Activated CD4-positive, alpha-beta T cell treated with anti-CD3 and anti-CD28 coated beads for 48 hours (primary cell): Measurements from ENCODE around the gene LRP8.

Experiments used
- DNase-seq: peaks from one replicate; pipeline ENCODE4 v3.0.0-alpha.2; 2020

Gene LRP8

DNA sequence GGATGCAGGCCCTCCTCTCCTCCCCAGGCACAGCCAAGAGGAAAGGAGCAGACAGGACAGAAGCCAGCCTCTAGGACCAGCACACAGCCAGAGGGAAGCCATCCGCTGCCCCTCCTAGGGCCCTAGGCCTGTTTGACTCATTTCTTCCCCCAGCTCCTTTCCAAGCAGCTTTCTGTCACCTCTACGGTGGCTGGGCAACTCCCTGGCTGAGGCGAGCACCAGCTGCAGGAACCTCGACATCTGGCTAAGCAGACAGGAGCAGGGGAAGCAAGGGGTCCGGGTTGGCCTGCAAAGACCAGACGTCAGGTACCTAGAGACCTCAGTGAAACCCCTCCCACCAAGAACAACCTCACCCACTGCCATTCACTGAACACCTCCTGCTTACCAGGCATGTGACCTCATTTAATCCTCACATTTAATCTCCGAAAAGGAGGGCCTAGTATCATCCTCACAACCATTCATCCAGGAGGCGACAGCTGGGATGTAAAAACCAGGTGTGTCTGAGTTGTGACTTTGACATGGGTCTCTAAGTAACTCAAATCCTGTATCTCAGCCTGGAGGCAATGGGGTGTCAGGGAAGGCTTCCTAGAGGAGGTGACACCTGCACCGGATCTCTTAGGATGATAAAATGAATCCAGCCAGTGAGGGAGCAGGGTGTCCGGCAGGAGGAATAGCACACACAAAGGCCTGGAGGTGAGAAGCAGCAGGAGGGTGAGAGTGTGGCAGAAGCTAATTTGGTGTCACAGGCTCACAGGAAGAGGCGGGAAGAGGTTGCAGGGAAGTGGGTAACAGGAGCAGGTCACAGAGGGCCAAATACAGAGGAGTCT is 5.9 kb downstream of the LRP8 start:
- no peak for DNase-seq

DNA sequence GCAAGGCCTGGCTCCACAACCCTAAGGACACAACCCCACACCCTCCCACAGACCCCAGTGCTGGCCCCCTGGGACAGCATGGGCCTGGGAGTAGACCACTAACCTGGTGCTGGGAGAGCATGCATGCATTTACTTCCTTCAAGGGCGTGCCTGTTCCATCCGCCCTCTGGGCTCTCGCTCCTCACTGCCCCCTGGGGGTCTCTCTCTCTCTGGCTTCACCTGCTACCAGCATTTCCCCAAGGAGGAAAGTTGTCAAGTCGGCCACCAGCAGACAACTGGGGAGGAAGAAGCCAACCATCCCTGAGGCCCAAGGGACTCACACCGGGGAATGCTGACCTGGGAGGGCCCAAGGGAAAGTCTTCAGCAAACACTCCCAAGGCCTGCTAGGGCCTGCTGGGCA is 6.5 kb downstream of the LRP8 start:
- DNase-seq: no peak

DNA sequence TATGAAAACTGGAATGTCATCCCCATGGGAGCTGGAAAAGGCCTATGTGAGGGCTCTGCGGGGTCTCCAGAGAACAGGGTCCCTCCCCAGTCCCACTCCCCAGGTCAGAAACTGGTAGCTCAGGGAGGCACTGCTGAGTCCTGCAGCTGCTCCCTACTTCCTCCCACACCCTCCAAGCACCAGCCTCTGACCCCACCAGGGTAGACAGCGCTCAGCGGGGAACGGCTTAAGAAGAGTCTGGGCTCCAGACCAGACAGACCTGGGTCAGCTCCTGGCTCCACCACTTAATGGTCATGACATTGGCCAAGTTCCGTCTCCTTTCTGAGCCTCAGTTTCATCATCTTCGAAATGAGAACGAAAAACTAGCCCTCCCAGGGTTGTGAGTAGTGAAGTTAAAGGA is 7.2 kb downstream of the LRP8 start:
- DNase-seq: no peak

DNA sequence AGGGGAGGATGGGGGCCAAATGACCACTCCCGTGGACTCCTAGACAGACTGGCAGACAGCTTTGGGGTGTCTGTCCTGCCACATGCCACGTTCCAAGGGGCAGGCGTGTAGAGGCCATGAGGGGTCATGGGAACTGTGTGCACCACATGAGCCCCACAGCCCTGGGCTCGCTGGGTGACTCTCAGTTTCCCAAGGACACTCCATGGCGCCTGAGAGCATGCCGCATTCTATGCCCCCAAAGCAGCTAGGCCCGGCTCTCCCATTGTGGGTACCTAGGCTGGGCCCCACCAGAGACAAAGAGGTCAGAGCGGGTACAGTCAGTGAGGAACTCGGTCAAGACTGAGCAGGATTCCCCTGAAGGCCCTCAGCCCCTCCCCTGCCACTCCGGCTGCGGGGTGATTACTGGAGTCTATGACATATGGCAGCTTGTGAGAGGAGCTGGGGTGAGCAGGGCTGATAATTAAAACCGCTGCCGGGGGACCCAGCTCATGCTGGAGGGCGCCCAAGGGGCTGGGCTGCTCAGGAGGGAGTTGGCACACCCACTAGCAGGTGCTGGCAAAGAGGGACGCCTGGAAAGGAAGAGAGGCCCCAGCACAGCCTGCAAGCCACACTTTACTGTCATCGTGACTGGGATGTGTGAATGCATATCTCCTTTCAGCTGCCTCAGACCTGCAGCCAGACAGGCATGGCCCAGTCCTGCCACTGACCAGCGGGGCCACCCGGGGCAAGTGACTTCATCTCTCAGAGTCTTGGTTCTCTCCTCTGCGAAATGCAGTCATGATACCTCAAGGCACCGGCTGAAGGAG is 8.4 kb downstream of the LRP8 start:
- DNase-seq: no peak

DNA sequence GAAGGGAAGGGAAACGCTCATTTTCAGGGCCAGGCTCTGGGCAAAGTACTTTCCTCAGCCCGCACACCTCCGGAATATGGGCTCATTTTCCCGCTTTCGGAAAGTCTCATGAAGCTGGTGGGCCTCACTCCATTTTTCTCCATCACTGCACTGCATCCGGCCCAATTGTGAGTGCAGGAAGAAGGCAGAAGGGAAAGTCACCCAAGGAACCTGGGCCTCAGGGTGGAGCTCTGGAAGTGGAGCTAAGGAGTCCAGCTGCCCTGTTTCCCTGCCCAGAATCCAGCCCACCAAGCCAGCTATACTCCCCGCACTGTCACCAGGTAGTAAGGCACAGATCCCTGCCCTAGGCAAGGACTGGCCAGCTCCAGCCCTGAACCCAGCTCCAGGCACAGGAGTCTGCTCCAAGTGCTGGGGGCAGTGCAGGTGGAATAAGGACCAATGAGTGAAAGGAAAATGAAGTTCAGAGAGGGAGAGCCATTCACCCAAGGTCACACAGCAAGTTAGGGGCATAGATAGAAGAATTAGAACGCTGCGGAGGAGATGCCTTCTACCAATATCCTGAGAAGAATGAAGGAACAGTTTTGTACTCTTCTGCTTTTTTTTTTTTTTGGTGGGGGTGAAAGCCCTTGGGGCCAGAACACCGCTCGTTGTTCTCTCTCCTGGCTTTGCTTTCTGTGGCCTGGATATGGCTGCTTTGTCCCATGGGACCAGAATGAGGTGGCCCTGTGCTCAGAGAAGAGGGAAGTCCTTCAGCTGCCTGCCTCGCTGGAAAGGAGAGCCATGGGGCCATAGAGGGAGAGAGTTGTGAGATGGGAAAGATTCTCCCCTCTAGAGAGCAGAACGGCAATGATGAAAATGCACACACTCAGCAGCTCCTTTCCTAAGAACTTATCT is 10.0 kb downstream of the LRP8 start:
- no peak for DNase-seq

DNA sequence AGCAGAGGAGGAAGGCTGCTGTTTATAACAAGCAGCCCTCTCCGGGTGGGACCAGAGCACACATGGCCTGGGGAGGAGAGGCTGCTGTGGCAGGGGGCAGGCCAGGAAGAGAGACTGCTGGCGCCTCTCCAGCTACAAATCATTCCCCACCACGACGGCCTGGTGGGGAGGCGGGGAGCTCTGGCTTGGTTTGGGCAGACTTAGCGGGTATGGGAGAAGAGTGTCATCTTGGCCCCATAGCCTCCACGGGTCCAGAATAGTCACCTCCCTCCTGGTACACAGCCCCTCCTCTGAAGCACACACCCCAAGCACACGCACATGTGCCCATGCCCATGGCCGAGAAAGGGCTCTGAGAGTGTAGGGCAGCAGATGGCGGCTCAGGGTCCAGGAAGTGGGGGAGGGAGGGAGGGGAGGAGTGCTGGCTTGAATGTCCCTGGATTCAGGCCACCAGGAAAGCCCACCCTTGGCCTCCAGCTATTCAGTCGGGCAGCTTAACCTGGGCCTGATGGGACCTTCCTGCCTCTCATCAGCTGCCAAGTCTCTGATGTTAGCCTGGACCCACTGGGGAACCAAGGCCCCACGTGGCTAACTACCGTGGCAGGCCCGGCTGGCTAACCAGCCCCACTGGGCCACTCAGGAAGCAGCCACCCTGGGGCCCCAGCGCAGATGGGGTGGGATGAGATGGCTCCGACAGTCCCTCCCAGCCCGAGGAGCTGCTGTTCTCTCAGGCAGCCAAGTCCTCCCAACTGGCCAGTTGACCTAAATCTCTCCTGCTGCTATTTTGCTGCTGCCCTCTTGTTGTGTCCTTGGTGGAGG is 10.9 kb downstream of the LRP8 start:
- DNase-seq: no peak

DNA sequence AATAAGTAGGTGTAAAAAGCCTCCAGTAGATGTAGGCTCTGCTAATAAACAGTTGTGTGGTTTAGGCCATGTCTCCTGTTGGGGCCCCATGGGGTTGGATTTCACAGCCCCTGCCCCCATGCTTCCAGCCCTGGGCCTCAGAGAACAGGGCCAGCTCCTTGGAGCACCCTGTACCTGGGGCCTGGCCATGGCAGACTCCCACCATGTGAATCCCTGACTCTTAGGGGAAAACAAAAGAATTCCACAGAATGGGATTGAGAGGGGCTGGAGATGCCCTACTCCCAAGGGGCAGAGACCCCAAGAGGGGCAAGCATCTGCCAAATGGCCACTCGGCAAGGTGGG is 11.5 kb downstream of the LRP8 start:
- no peak for DNase-seq

DNA sequence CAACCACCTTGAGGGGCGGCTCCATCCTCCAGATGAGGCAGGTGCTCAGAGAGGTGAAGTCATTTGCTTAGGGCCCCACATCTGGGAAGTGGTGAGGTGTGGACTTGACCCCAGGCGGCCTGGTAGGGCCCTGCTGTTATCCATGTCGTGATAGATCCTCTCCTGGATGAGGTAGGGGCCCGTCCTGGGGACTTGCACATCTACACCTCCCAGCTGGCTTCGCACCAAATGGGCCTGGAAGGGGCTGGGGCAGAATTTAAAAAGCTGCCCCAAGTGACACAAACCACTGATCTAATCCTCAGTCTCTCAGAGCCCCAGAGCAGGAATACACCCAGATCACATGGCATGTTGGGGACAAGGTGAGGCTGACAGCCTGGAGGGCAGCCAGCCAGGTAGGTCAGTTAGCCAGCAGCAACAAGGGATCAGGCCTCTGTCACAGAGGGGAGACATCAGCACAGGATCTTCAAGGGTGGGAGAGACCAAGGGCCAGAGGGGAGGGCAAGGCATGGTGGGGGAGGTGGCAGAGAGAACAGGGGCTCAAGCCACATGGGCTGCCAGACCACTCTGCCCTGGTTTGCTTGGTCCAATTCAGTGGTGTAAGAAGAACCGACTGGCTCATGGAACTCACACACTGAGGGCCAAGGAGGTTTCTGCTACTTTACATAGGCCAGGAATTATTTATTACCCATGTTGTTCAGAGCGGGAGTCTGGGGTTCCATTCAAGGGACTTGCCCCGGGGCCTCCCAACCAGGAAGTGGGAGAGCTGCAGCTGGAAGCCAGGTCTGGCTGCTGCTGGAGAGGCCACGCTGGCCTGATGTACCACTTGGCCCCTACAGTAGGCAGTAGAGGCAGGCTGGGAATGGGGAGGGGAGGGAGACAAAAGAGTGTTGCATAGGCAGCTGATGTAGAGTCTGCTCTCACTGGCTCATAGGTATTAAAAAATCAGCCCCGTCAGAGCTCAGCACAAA is 12.1 kb downstream of the LRP8 start:
- DNase-seq: no peak

DNA sequence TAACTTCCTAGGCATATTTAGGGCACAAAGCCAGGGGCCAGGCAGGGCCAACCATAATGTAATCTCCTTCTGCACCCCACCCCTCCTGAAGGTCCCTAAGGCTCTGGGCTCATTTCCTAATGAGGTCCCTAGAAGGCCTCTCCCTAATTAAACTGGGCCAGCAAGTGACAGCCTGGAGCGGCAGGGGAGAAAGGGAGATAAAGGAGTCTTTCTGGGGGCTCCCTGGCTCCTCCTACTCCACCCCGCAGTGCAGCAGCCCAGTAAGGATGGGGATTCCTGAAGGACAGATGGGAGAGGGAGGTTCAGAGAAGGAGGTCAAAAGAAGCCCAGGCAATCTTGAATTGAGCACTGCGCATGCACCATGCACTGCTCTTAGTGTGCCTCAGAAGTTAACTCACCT is 12.8 kb downstream of the LRP8 start:
- no peak for DNase-seq

DNA sequence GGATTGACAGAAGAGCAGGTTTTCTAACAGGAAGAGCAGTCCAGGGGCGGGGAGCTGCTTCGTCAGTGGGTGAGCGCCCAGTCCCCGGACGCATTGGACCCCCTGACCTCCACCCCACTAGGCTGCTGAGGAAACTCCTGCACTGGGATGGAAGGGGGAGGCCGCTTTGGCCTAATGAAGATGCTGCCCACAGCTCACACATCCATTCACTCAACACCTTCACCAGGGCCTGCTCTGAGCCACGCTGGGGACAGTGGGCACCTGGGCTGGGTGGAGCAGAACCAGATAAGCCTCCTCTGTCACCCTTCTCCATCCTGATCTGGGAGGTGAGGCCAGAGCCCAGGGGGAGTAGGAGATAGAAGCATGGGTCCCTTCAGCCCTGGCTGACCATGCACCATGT is 13.3 kb downstream of the LRP8 start:
- DNase-seq: no peak

DNA sequence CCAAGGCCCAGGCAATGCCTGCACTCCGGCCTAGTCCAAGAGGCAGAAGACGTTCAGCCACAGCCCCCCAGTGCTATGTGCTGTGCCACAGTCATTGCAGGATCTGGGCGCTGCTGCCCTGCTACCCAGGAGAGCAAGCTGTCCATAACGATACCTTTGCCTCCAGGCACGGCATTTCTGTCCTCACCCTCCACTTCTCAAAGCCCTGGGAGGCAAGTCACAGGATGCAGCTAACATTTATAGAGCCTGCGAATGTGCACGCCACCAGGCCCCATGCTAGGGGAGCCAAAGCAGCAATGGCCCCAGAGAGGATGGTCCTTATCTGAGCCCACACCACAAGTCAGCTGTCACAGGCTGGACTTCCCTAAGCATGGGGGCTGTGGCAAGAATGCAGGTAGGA is 13.8 kb downstream of the LRP8 start:
- no peak for DNase-seq

DNA sequence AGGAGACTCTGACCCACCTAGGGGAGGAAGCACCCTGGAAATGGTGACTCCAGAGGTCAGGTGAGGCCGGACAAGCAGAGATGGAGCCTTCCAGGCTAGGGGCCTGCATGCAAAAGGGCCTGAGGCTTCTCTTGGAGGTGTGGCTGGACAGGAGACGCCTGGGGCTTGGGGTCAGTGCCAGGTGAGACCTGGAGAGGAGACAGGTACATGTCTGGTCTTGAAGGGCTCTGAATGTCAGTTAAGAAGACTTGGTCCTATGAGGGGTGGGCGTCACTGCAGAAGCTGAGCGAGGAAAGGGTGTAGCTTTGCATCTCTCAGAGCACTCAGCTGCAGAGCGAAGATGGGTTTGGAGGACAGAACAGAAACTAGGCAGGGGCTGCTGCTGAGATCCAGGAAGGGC is 14.3 kb downstream of the LRP8 start:
- no peak for DNase-seq

DNA sequence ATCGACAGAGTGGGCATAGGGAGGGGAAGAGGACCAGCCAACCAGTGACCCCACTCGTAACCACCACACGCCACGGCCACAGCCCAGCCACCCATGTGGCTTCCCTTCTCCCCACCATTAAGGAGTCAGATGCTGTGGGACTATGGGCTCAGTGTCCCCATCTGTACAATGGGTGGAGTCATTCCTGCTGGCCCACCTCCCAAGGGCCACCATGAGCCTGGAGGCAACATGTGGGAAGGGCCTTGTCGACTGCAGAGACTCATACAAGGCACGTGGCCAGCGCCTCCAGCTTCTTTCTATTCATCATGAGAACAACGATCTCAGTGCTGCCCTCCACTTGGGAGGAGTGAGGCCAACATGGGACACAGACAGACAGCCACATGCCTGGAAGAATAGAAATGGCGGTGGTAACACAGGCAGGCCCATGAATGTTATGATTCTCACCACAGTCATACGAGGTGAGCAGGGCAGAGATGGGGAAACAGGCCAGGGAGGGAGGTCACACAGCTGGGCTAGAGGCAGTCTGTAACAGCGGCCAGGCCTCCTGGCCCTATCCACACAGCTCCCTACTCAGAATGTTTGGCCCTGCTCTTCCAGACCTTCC is 16.1 kb downstream of the LRP8 start:
- DNase-seq: no peak

DNA sequence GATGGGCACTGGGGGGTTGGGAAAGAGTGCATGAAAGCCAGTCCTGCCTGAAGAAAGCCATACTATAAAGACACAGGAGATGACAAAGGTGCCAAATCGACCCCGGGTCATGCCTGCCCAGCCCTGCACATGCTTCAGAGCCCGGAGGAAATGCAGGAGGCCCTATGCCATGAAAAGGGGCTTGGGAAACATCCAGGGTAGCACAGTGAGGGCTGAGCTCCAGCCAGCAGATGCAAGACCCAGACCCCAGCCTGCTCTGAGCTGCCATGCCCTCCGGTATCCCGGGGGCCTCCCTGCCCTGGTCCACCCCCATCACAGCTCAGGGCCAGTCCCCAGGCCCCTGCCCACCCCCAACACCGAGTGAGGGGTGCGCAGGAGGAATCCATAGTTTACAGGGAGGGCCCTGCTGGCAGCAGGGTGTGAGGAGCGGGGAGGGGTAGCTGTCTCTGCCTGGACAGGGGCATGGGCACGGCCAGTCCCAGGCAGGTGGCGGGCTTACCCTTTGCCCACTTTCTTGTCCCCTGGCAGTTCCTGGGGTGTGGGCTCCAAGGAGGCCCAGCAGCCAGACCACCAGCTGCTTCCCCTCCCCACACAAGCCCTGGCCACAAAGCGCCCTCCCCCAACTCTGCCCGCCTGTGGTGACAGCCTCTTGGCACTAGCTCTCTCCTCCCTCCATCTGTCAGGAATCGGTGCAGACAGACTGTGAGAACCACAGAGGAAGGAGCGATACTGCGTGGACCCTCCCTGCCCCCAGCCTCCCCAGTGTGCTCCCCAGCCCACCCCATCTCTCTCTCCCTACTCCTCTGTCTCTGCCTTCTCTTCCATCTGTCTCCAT is 16.8 kb downstream of the LRP8 start:
- no peak for DNase-seq

DNA sequence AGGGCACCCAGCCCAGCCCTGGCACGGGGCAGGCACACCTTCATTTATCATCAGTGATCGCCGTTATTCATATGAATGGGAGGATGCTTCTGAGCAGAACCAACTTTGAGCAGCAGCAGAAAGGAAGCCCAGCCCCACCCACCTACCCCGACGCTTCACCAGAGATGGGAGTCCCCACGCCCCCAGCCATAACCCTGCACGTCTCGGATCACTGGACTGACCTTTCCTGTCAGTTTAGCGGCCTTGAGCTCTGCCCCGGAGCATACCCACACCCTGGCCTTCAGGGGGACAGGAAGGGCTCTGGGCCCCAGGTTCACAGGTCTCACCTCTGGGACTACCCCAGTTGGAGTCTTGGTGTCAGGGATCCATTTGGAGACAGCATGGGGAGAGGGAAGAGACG is 18.1 kb downstream of the LRP8 start:
- no peak for DNase-seq

DNA sequence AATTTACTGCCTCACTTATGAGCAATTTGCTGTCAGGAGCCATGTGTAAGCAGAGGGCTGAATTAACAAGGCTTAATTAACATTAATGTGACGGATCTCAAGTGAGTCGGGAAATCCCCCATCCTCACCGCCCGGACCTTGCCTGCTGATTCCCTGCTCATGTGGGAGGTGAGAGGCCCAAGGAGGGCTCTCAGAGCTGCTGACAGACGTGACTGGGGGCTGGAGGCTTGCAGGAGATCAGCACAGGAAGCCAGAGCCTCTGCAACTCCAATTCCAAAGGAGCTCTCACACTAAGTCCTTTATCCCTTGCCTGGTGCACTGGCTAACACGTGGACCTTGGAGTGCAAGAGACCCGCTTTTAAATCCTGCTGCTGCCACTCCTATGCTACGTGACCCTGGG is 19.4 kb downstream of the LRP8 start:
- no peak for DNase-seq

DNA sequence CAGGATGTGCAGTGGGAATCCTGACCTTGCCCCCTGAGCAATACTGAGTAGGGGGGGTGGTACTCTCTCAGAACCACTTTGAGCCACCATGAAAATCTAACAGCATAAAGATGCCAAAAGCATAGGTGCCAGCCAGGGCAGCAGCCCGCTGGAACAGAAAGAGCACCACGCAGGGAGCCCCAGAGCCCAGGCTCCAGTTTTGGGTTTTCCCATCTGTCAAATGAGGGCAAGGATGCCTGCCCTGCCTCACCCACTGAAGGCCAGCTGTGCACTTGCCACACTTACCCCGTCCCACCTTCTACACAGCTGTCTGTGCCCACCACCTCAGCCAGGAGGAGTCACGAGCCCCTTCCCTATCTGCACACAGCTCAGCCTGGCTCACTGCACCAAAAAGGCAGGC is 20.8 kb downstream of the LRP8 start:
- no peak for DNase-seq

DNA sequence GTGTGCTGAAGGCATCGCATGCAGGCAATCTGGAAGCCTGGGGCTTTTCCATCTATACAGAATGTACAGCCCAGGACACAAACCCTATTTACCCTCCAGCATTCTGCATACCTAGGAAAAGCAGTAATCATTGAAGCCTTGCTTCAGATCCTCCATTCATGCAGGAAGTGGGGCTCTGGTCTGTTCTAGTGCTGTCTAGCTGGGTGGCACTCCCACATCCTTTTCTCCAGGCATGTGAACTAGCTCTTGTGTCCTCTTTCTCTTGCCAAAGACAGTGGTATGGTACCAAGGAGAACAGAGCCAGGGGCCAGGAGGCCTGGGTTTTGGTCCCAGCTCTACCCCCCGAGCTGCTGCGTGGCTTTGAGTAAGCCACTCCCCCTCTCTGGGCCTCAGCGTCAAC is 21.7 kb downstream of the LRP8 start:
- no peak for DNase-seq

DNA sequence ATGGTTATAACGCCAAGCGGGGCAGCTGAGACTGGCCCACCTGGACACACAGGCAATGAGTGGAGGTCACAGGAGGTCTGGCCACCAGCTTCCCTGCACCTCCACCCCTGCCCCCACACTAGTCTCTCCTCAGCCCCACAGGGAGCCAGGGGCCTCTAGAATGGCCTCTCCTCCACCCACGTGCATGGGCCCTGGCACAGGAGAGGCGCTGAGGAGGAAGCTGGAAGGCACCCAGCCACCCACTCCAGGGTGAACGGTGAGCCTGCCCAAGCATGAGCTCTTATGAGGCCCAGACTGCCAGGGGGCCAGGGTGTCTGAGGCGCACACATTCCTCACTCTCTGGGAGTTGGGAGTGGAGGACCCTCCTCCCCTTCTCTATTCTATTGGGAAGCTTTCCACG is 22.2 kb downstream of the LRP8 start:
- no peak for DNase-seq

DNA sequence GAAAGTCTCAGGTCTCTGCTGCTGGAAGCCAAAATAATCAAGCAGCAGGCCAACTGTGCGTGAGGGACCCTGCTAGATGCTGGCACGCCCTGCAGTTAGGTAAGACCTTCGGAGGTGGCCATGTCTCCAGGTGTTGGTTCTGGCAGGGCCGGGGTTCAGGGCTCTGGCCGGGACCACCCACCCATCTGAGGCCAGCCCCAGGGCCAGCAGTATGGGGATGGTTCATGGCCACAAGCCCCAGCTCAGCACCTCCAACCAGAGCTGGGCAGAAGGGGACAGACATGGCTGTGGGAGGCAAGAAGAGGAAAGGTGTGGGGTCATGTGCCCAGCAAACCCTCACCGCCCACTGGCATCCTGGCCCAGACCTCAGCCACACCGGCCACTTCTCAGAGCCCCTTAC is 23.3 kb downstream of the LRP8 start:
- no peak for DNase-seq
